ENCODE results near the gene TICRR.

TICRR gene

DNA sequence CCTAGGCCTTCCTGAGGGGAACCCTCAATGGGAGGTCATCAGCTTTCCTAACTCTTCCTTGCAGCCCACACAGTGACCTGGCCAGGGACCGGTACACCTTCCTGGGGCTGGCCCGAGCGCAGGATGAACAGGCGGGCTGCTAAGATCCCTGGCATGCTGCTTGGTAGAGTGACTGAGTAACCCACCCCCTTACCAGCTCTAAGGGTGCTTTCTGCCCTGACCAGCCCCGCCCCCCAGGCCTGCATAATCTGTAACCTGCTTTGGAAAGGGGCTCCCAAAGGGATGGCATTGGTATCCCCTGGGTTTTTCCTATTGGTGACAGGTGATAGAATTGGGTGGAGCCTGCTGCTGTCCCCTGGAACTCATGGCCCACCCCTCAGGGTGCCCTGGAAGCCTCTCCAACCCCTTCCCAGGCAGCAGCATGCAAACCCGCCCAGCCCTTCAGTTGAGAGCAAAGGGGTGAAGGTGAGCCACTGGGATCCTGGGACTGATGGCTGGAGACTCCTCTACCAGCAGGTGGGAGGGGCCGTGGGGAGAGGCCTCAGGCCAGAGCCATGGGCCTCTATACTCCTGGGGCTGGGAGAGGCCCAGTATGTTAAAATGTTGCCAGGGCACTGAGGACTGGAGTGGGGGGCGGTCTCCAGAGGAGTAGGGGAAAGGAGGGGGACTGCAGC is 91.1 kb downstream of the TICRR start:
- Mint-ChIP-seq H3K27ac (no peak overlapping the region), H3K9me3 (no peaks in the 10 kb centered on the region), H3K36me3 (ENCODE audit: low read depth) (no peaks in the 10 kb centered on the region), H3K4me1 (ENCODE audit: low read depth) (peaks cover 4% of the 10 kb centered on the region), H3K4me3 (no peak overlapping the region), H3K27me3 (peaks cover 32% of the 10 kb centered on the region)

DNA sequence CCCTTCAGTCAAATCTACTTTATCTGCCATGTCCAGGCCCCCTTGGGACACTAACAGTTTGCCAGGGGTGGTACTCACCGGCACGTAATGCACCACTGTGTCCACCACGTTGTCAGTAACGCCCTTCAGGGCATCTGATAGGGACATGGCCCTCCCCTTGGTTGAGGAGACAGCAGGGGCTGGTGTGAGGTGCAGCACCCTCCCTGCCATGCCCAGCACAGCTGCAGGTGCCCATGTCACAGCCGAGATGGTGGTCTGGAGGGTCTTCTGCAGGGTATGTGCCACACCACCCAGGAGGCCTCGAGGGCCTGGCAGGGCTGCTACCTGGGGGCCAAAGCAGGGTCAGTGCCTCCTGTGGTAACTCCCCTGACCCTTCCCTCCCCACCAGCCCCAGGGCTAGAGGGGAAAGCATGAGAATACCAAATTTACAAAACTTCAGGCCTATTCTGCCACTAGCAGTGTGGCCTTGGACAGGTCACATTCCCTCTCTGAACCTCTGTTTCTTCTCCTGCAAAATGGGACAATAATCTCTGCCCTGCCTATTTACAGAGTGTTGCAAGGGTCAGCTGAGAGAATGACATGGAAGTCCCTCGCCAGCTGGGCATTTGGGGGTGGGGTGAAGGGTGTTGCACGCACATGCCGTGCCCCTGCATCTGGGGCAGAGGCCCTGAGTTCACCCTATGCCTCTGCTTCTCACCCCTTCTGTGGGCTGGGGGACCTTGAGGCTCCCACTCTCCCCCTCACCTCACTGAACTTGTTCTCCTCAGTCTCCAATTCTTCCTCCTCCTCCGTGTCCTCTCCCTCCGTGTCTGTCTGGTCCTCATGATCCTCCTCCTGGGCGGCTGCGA is 91.8 kb downstream of the TICRR start:
- Mint-ChIP-seq H3K9me3 (no peaks in the 10 kb centered on the region), H3K4me1 (ENCODE audit: low read depth) (peaks cover 4% of the 10 kb centered on the region)

DNA sequence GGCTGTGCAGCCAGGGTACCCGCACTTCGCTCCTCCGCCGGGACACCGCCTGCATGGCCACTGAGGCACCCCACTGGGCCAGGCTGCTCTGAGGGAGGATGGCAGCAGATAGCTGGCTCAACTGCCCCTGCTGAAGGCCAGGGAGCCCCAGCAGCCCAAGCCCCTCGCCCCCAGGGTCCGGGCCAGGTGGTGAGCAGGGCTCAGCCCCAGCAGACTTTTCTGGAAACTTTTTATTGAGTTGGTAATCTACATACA is 92.4 kb downstream of the TICRR start:
- no peak overlapping the region for H3K27ac Mint-ChIP-seq
- H3K9me3 Mint-ChIP-seq: no peaks in the 10 kb centered on the region
- no peak overlapping the region for H3K4me3 Mint-ChIP-seq
- H3K36me3 Mint-ChIP-seq (ENCODE audit: low read depth): no peaks in the 10 kb centered on the region
- H3K4me1 Mint-ChIP-seq (ENCODE audit: low read depth): peaks cover 4% of the 10 kb centered on the region
- H3K27me3 Mint-ChIP-seq: peaks cover 25% of the 10 kb centered on the region

More for the DNA sequence above, 91.8 kb downstream of the TICRR start:
- Mint-ChIP-seq H3K27me3 (peaks cover 30% of the 10 kb centered on the region), H3K36me3 (ENCODE audit: low read depth) (no peaks in the 10 kb centered on the region), H3K4me3 (no peak overlapping the region), H3K27ac (no peak overlapping the region)

DNA sequence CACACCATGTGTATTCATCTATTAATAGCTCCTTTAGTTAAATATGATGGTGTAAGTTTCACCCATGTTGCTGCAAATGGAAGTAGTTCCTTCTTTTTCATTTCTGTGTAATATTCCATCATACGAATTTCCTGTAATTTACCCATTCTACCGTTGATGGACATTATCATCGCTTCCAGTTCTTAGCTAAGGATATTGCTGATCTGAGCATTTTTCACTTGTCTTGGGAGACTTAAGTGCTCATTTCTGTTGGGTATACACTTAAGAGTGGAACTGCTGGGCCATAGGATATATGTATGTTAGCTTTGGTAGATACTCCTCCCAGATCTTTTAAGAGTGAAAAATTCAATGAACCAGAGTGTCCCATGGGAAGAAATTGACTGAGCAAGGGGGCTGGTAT is 92.9 kb downstream of the TICRR start:
- H3K9me3 Mint-ChIP-seq: no peaks in the 10 kb centered on the region
- peaks cover 4% of the 10 kb centered on the region for H3K4me1 Mint-ChIP-seq (ENCODE audit: low read depth)
- no peak overlapping the region for H3K4me3 Mint-ChIP-seq
- H3K27me3 Mint-ChIP-seq: peaks cover 22% of the 10 kb centered on the region
- H3K27ac Mint-ChIP-seq: no peak overlapping the region
- H3K36me3 Mint-ChIP-seq (ENCODE audit: low read depth): no peaks in the 10 kb centered on the region

DNA sequence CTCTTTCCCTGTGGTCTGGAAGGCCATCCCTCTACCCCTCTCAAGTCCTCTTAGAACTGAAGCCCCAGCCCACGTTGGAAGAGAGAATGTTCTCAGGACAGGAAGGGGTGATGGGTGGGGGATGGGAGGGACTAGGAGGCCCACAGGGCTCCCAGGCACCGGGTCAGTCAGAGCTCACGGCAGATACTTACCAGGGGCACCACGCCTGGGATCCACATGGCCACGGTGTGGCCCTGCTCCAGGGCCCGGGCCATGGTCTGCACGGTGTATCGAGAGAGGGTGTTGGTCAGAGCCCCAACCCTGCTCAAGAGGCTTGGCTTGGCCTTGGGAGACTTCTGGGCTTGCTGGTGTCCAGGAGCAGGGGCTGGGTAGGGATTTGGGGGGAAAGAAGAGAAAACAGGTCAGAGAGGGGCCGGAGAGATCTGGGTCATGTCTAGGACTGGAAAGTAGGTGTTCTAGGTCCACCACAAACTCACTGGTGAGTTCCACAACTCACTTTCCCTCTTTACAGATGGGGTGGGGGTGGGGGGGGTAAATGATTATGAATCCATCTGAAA is 94.1 kb downstream of the TICRR start:
- peaks cover 16% of the 10 kb centered on the region for H3K27me3 Mint-ChIP-seq
- H3K36me3 Mint-ChIP-seq (ENCODE audit: low read depth): no peaks in the 10 kb centered on the region
- H3K4me3 Mint-ChIP-seq: no peak overlapping the region
- H3K4me1 Mint-ChIP-seq (ENCODE audit: low read depth): peaks cover 4% of the 10 kb centered on the region
- H3K27ac Mint-ChIP-seq: no peak overlapping the region
- no peaks in the 10 kb centered on the region for H3K9me3 Mint-ChIP-seq

DNA sequence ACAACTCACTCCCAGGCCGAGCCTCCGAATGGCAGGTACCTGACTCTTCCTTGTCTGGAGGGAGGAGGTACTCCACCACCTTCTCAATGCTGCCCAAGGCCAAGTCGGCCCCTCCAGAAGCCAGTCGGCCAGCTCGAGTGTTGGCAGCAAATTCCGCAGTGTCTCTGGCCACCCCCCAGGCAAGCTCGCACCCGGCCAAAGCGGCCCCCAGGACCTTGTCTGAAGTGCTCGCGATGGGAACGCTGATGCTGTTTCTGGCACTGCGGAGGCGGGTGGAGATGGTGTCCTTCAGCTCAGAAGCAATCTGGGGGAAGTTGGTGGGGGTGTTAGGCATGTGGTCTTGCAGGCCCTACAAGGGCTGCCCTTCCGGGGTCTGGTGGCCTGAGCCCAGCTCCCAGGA is 94.7 kb downstream of the TICRR start:
- no peaks in the 10 kb centered on the region for H3K9me3 Mint-ChIP-seq
- no peak overlapping the region for H3K4me3 Mint-ChIP-seq
- H3K4me1 Mint-ChIP-seq (ENCODE audit: low read depth): peaks cover 2% of the 10 kb centered on the region
- peaks cover 10% of the 10 kb centered on the region for H3K27me3 Mint-ChIP-seq
- no peak overlapping the region for H3K27ac Mint-ChIP-seq
- H3K36me3 Mint-ChIP-seq (ENCODE audit: low read depth): no peaks in the 10 kb centered on the region

DNA sequence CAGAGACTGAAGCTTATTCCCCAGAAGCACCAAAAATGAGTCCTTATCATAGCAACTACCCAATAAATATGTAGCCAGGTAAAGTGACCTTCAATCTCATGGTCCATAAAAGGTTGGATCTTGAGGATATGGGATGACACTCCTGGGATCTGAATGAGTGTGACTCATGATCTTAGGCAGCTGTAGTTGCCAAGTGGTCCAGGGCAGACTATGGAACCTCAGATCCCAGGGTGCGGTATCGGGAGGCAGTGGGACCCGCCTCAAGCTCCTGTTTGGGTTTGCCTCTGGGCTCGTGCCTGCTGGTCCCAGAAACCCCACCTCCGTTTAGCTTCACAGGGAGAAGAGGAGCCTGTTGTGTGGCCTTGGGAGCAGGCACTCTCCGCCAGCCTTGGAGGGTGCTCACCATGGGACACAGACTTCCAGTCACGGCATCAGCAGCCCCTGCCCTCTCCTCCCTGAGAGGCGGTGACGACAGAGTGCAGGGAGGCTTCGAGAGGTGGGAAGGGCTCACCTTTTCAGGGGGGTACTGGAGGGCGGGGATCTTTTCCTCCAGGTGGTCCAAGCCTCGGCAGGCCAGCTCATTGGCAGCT is 95.8 kb downstream of the TICRR start:
- no peaks in the 10 kb centered on the region for H3K9me3 Mint-ChIP-seq
- no peaks in the 10 kb centered on the region for H3K36me3 Mint-ChIP-seq (ENCODE audit: low read depth)
- H3K27ac Mint-ChIP-seq: no peak overlapping the region
- no peak overlapping the region for H3K4me3 Mint-ChIP-seq
- peaks cover 8% of the 10 kb centered on the region for H3K27me3 Mint-ChIP-seq
- H3K4me1 Mint-ChIP-seq (ENCODE audit: low read depth): no peaks in the 10 kb centered on the region

DNA sequence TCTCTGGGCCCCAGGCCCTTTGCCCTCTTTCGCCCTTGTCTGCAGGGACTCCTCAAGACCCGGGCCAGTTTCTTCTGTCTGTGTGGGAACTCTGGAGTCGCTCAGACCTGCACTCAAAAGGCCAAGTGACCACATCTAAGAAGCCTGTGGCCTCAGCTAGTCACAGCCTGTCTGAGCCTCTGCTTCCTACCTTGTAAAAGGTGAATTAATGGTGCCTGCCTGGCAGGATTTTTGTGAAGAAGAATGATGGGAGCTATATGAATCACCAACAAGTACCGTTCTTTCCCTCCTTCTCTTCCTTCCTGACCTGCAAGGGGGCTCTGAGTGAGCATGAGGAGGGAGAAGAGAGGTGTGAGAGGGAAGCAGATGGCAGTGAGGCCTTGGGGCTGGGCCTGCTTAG is 96.4 kb downstream of the TICRR start:
- H3K4me3 Mint-ChIP-seq: no peak overlapping the region
- no peaks in the 10 kb centered on the region for H3K36me3 Mint-ChIP-seq (ENCODE audit: low read depth)
- H3K9me3 Mint-ChIP-seq: no peaks in the 10 kb centered on the region
- H3K27me3 Mint-ChIP-seq: peaks cover 8% of the 10 kb centered on the region
- no peaks in the 10 kb centered on the region for H3K4me1 Mint-ChIP-seq (ENCODE audit: low read depth)
- no peak overlapping the region for H3K27ac Mint-ChIP-seq

DNA sequence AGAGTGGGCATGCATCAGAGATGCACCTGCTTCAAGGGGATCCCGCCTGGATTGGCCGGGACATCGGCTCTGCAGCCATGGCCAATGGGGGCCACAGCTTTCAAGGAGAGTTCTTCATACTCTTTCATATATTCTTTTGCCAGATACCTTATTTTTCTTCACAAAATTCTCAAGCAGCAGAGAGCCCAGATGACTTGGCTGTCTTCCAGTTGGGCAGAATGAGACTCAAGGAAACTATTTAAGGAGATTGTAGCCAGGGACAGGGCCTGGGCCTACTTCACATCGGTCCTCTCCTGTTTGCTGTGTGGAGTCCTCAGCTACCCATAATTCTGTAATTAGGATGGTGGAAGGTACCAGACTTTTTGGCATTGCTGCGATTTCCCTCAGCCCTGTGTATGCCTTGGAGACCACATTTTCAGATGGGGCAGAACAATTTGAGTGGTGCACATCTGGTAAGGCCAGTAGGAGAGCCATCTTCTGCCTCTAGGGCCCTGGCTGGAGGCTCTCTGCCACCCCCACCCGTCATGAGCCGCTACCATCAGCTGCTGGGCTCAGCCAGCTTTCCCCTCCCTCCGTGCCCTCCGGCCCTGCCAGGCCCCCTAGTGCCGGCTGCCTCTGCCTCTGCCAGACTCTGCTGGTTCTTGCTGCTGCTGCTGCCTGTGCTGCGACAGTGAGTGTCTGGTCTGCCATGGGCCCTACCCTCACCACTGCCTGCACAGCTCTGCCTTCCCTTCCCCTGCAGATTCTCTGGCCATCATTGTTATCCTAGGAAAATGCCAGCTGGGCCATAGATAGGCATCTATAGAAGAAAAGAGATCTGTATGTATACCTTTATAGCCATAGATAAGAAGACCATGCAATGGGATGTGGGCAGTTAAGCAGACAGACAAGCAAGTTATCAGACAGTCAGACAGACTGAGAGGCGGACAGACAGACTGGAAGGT is 97.2 kb downstream of the TICRR start:
- no peak overlapping the region for H3K27ac Mint-ChIP-seq
- H3K27me3 Mint-ChIP-seq: peaks cover 6% of the 10 kb centered on the region
- H3K4me3 Mint-ChIP-seq: no peak overlapping the region
- H3K4me1 Mint-ChIP-seq (ENCODE audit: low read depth): no peaks in the 10 kb centered on the region
- H3K36me3 Mint-ChIP-seq (ENCODE audit: low read depth): no peaks in the 10 kb centered on the region
- no peaks in the 10 kb centered on the region for H3K9me3 Mint-ChIP-seq

DNA sequence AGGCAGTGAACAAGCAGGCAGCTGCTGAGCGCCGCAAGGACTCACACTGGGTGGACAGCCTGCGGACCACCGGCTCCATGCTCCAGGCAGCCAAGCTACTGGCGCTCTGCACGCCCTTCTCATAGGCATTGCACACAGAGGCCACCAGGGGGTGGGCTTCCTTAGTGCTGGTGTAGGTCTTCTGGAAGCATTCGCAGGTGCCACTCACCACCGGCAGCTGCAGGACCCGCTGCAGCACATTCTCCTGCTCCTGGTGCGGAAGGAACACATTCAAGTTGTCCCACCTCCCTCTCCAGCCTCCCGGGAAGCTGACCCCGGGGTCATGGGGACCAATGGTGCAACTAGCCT is 97.9 kb downstream of the TICRR start:
- Mint-ChIP-seq H3K9me3 (no peaks in the 10 kb centered on the region), H3K4me3 (no peak overlapping the region), H3K36me3 (ENCODE audit: low read depth) (no peaks in the 10 kb centered on the region), H3K27ac (no peak overlapping the region), H3K4me1 (ENCODE audit: low read depth) (no peaks in the 10 kb centered on the region), H3K27me3 (peaks cover 2% of the 10 kb centered on the region)

DNA sequence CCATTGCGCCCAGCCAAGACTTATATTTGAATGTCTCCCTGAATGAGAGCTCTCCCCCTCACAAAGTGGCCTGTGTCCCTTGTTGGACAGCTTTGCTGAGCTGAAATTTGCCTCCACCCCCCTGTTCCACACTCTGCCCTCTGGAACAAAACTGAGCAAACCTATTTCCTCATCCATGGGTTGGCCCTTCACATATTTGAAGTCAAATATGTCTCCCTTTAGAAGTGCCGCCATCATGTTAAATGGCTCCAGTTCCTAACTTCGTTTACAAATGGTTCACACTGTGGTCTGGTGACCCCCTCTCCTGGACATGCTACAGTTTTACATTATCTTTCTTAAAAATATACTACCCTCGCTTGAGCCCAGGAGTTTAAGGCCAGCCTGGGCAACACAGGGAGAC is 99.3 kb downstream of the TICRR start:
- H3K27ac Mint-ChIP-seq: no peak overlapping the region
- H3K9me3 Mint-ChIP-seq: no peaks in the 10 kb centered on the region
- H3K4me3 Mint-ChIP-seq: no peak overlapping the region
- H3K36me3 Mint-ChIP-seq (ENCODE audit: low read depth): no peaks in the 10 kb centered on the region
- no peaks in the 10 kb centered on the region for H3K4me1 Mint-ChIP-seq (ENCODE audit: low read depth)
- peaks cover 4% of the 10 kb centered on the region for H3K27me3 Mint-ChIP-seq

DNA sequence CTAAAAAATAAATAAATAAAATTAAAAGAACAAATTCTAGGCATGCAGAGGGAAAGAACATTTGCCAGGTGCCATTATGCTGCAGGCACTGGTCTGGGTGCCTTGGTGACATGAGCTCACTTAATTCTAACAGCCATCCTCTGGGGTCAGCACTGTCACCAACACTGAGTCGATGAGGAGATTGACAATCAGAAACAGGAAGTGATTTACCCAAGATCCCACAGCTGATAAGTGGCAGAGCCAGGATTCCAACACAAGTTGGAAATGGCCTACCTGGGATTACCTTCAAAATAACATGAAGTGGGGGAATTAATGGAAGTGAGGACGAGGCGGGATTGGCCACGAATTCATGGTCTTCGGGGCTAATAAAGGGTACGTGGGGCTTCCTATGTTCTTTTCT is 100.3 kb downstream of the TICRR start:
- H3K27ac Mint-ChIP-seq: no peak overlapping the region
- no peaks in the 10 kb centered on the region for H3K9me3 Mint-ChIP-seq
- H3K4me3 Mint-ChIP-seq: no peak overlapping the region
- H3K4me1 Mint-ChIP-seq (ENCODE audit: low read depth): no peaks in the 10 kb centered on the region
- H3K36me3 Mint-ChIP-seq (ENCODE audit: low read depth): no peaks in the 10 kb centered on the region
- peaks cover 4% of the 10 kb centered on the region for H3K27me3 Mint-ChIP-seq

DNA sequence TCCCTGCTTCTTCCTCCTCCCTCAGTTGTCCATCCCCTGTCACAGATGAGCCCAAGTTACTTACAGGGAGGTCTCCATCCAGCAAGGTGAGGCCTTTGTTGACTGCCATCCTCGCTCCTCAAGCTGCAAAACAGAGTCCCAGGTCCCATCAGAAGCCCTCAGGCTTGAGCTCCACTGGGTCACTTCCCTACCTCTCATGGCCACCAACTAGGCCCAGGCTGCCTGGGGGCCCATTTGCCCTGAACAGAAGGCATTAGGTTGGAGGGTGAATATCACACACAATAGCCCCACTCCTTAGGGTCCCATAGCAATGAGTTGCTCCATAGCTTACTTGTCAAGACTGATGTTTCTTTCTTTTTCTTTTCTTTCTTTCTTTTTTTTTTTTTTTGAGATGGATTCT is 102.1 kb downstream of the TICRR start:
- Mint-ChIP-seq H3K27ac (no peak overlapping the region), H3K27me3 (peaks cover 4% of the 10 kb centered on the region), H3K4me3 (no peak overlapping the region), H3K9me3 (no peaks in the 10 kb centered on the region), H3K36me3 (ENCODE audit: low read depth) (no peaks in the 10 kb centered on the region), H3K4me1 (ENCODE audit: low read depth) (no peaks in the 10 kb centered on the region)
